Measurements from ENCODE around the gene MBTPS1. TPM values are rescaled to one million over a fixed set of nuclear protein-coding genes. Genes with fewer than 3 reads are reported as not detected.

Gene MBTPS1
- total RNA-seq, 1 experiment from 2014 or later = 46.9 TPM

- no peak for ATAC-seq
- H3K4me3 Mint-ChIP-seq = peak overlapping the region; percentile 56
- CTCF ChIA-PET = interaction anchor here (0.7 to 2.4 kb wide), 29 partner anchors 13 to 294 kb away, joined by 3 to 28 read pairs (median 5); partner anchors contain the start of genes DNAAF1, HSDL1, MBTPS1 and SLC38A8
- H3K4me1 Mint-ChIP-seq = peaks cover 6% of the 10 kb centered on the region
- no peaks in the 10 kb centered on the region for H3K36me3 Mint-ChIP-seq
- 0 out of 2 replicates have a peak overlapping the region, but pooled peaks have one; percentile 48 for H3K27ac Mint-ChIP-seq
- no peaks in the 10 kb centered on the region for H3K9me3 Mint-ChIP-seq
- POLR2A ChIA-PET = interaction anchor here (0.7 to 1.8 kb wide), 3 partner anchors 19 to 102 kb away, joined by 3 to 10 read pairs (median 5); partner anchors contain the start of gene MBTPS1
- peaks cover 9% of the 10 kb centered on the region; the same call in 1 of the 2 replicates for H3K27me3 Mint-ChIP-seq (ENCODE audit: low read depth)
- no peak for DNase-seq (ENCODE audit: low spot score)
- peak; percentile 42 for TF ChIP-seq USF2 (CRISPR knock-in tag; IDR thresholded peaks at IDR 0.05)
- no peak for TF ChIP-seq ZNF219 (CRISPR knock-in tag; IDR thresholded peaks at IDR 0.05; ENCODE audit: borderline replicate concordance)
- no peak for TF ChIP-seq ZNF671 (CRISPR knock-in tag; IDR thresholded peaks at IDR 0.05)
- TF ChIP-seq ZNF138 (CRISPR knock-in tag; conservative IDR thresholded peaks at IDR 0.05) = no peak
- TF ChIP-seq IRF1 (CRISPR knock-in tag; IDR thresholded peaks at IDR 0.05) = no peak
- TF ChIP-seq, protein P1, sequence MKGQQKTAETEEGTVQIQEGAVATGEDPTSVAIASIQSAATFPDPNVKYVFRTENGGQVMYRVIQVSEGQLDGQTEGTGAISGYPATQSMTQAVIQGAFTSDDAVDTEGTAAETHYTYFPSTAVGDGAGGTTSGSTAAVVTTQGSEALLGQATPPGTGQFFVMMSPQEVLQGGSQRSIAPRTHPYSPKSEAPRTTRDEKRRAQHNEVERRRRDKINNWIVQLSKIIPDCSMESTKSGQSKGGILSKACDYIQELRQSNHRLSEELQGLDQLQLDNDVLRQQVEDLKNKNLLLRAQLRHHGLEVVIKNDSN (CRISPR knock-in tag; IDR thresholded peaks at IDR 0.05) = 0 out of 2 replicates have a peak, but pooled peaks have one; percentile 35
- no peak for TF ChIP-seq NR3C1 (CRISPR knock-in tag; conservative IDR thresholded peaks at IDR 0.05; ENCODE audit: low read depth)
- no peak for TF ChIP-seq ZNF396 (CRISPR knock-in tag; IDR thresholded peaks at IDR 0.05; ENCODE audit: borderline replicate concordance)
- no peak for TF ChIP-seq ZNF121 (CRISPR knock-in tag; IDR thresholded peaks at IDR 0.05)
These were observed 102.0 kb downstream of the MBTPS1 start for GRCh38 chr16:84014570-84015327.

GRCh38 chr16:84013787-84014569 is 102.8 kb downstream of the MBTPS1 start:
- Mint-ChIP-seq H3K9me3 (peaks cover 3% of the 10 kb centered on the region), H3K27ac (peak overlapping the region; percentile 41; the same call in 1 of the 2 replicates), H3K36me3 (no peaks in the 10 kb centered on the region), H3K4me1 (peaks cover 6% of the 10 kb centered on the region), H3K27me3 (ENCODE audit: low read depth) (peaks cover 5% of the 10 kb centered on the region; the same call in 1 of the 2 replicates), H3K4me3 (peak overlapping the region; percentile 56)
- peak; percentile 90 for ATAC-seq
- TF ChIP-seq, protein P1 (CRISPR knock-in tag; IDR thresholded peaks at IDR 0.05) = peak; percentile 88
- TF ChIP-seq ZNF121 (CRISPR knock-in tag; IDR thresholded peaks at IDR 0.05) (0 out of 2 replicates have a peak, but pooled peaks have one; percentile 4), ATF1 (CRISPR knock-in tag; IDR thresholded peaks at IDR 0.05) (no peak), USF2 (CRISPR knock-in tag; IDR thresholded peaks at IDR 0.05) (peak; percentile 89), NFYB (CRISPR knock-in tag; conservative IDR thresholded peaks at IDR 0.05; ENCODE audit: low read depth) (no peak), ZNF219 (CRISPR knock-in tag; IDR thresholded peaks at IDR 0.05; ENCODE audit: borderline replicate concordance) (no peak), ZNF512 (CRISPR knock-in tag; IDR thresholded peaks at IDR 0.05; ENCODE audit: borderline replicate concordance) (no peak), RORB (CRISPR knock-in tag; IDR thresholded peaks at IDR 0.05) (no peak)
- TF ChIP-seq, protein P2, sequence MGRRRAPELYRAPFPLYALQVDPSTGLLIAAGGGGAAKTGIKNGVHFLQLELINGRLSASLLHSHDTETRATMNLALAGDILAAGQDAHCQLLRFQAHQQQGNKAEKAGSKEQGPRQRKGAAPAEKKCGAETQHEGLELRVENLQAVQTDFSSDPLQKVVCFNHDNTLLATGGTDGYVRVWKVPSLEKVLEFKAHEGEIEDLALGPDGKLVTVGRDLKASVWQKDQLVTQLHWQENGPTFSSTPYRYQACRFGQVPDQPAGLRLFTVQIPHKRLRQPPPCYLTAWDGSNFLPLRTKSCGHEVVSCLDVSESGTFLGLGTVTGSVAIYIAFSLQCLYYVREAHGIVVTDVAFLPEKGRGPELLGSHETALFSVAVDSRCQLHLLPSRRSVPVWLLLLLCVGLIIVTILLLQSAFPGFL (CRISPR knock-in tag; IDR thresholded peaks at IDR 0.05; ENCODE audit: borderline replicate concordance) = no peak
- TF ChIP-seq, protein P3, sequence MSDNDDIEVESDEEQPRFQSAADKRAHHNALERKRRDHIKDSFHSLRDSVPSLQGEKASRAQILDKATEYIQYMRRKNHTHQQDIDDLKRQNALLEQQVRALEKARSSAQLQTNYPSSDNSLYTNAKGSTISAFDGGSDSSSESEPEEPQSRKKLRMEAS (CRISPR knock-in tag; IDR thresholded peaks at IDR 0.05) = peak; percentile 57; the same call in 1 of the 2 replicates
- TF ChIP-seq, protein P4, sequence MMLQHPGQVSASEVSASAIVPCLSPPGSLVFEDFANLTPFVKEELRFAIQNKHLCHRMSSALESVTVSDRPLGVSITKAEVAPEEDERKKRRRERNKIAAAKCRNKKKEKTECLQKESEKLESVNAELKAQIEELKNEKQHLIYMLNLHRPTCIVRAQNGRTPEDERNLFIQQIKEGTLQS (CRISPR knock-in tag; conservative IDR thresholded peaks at IDR 0.05) = no peak
- DNase-seq (ENCODE audit: low spot score) = peak; percentile 100
- ChIA-PET POLR2A (interaction anchor here (0.6 to 1.8 kb wide), 5 partner anchors 13 to 201 kb away, joined by 3 to 10 read pairs (median 5); partner anchors contain the start of gene MBTPS1), CTCF (interaction anchor here (0.7 to 2.4 kb wide), 31 partner anchors 13 to 294 kb away, joined by 3 to 28 read pairs (median 5); partner anchors contain the start of genes DNAAF1, HSDL1, MBTPS1 and SLC38A8)
